Measurements from ENCODE around the gene CAPN13. TPM values are rescaled to one million over a fixed set of nuclear protein-coding genes. Genes with fewer than 3 reads are reported as not detected.

Gene CAPN13
- total RNA-seq, 1 donor from 2014 or later = not detected

DNA sequence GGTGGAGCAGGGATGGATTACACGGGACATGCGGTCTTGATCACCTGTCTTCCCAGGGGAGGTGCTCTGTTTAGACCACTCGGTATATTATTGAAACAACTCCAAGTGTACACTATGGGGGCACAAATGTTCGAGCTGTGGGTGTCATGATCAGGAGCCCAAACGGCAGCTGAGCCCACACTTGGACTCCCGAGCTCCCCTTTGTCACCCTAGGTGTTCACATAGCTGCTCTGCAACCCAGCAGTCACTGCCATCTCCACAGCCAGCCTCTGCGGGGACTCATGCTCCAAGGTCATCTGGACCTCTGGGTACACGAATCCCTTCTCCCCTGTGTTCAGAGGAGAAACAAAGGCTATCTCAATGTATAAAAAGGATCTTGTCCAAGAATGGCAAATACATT, 46.0 kb downstream of the CAPN13 start:
- Histone ChIP-seq H3K36me3 (no peaks in the 10 kb centered on the region), H3K27ac (no peak overlapping the region), H3K9me3 (no peaks in the 10 kb centered on the region), H3K27me3 (no peaks in the 10 kb centered on the region), H3K4me3 (no peak overlapping the region), H3K4me1 (no peaks in the 10 kb centered on the region)
- intact Hi-C loops (cut with DNase I) = no loop called here
- DNase-seq (ENCODE audit: low spot score in 2 of 2) = peak in 1 of 2 donors; percentile 16
- TF ChIP-seq, protein P1, sequence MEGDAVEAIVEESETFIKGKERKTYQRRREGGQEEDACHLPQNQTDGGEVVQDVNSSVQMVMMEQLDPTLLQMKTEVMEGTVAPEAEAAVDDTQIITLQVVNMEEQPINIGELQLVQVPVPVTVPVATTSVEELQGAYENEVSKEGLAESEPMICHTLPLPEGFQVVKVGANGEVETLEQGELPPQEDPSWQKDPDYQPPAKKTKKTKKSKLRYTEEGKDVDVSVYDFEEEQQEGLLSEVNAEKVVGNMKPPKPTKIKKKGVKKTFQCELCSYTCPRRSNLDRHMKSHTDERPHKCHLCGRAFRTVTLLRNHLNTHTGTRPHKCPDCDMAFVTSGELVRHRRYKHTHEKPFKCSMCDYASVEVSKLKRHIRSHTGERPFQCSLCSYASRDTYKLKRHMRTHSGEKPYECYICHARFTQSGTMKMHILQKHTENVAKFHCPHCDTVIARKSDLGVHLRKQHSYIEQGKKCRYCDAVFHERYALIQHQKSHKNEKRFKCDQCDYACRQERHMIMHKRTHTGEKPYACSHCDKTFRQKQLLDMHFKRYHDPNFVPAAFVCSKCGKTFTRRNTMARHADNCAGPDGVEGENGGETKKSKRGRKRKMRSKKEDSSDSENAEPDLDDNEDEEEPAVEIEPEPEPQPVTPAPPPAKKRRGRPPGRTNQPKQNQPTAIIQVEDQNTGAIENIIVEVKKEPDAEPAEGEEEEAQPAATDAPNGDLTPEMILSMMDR (IDR thresholded peaks at IDR 0.05) = no peak

DNA sequence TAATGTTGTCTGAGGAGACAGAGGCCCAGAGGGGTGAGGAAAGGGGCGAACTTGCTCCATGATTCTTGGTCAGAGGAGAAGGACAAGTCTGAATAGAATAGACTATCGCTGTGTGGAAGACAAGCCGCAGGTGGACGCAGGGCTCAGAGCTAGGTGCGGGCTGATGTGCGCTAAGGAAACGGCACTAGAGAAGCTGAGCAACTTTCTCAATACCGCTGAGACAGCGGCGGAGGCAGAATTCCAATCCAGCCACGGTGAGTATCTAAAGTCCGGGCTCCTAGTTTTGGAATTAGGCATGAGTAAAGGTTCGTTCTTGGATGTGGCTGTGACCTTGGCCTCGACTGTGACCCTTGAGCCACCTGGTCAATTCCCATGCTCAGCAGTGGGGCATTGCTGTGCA, 47.8 kb downstream of the CAPN13 start:
- TF ChIP-seq, protein P1 (IDR thresholded peaks at IDR 0.05) = no peak
- Histone ChIP-seq H3K36me3 (no peaks in the 10 kb centered on the region), H3K4me1 (no peaks in the 10 kb centered on the region), H3K27me3 (no peaks in the 10 kb centered on the region), H3K4me3 (no peak overlapping the region), H3K27ac (no peak overlapping the region), H3K9me3 (no peaks in the 10 kb centered on the region)
- DNase-seq (ENCODE audit: low spot score in 2 of 2) = peak in 1 of 2 donors; percentile 38
- intact Hi-C loops (cut with DNase I) = no loop called here

GRCh38 chr2:30758191-30758651, 49.0 kb downstream of the CAPN13 start:
- TF ChIP-seq, protein P1 (IDR thresholded peaks at IDR 0.05) = no peak

GRCh38 chr2:30757749-30758148, 49.5 kb downstream of the CAPN13 start:
- DNase-seq (ENCODE audit: low spot score in 2 of 2) = no peak
- intact Hi-C loops (cut with DNase I) = no loop called here
- no peaks in the 10 kb centered on the region for H3K27me3 ChIP-seq

More at GRCh38 chr2:30758191-30758651, 49.0 kb downstream of the CAPN13 start:
- Histone ChIP-seq H3K4me3 (no peak overlapping the region), H3K4me1 (no peaks in the 10 kb centered on the region), H3K9me3 (no peaks in the 10 kb centered on the region), H3K36me3 (no peaks in the 10 kb centered on the region), H3K27ac (no peak overlapping the region), H3K27me3 (no peaks in the 10 kb centered on the region)
- intact Hi-C loops (cut with DNase I) = no loop called here
- no peak for DNase-seq (ENCODE audit: low spot score in 2 of 2)

GRCh38 chr2:30756971-30757370, 50.3 kb downstream of the CAPN13 start:
- no peaks in the 10 kb centered on the region for H3K27me3 ChIP-seq

More at GRCh38 chr2:30757749-30758148, 49.5 kb downstream of the CAPN13 start:
- H3K36me3 ChIP-seq = no peaks in the 10 kb centered on the region
- TF ChIP-seq, protein P1 (IDR thresholded peaks at IDR 0.05) = no peak
- H3K4me3 ChIP-seq = no peak overlapping the region
- H3K27ac ChIP-seq = no peak overlapping the region
- H3K9me3 ChIP-seq = no peaks in the 10 kb centered on the region
- H3K4me1 ChIP-seq = no peaks in the 10 kb centered on the region

More at GRCh38 chr2:30756971-30757370, 50.3 kb downstream of the CAPN13 start:
- H3K4me1 ChIP-seq = no peaks in the 10 kb centered on the region
- H3K36me3 ChIP-seq = no peaks in the 10 kb centered on the region
- no peaks in the 10 kb centered on the region for H3K9me3 ChIP-seq
- no peak overlapping the region for H3K4me3 ChIP-seq
- TF ChIP-seq, protein P1 (IDR thresholded peaks at IDR 0.05) = no peak
- DNase-seq (ENCODE audit: low spot score in 2 of 2) = no peak
- H3K27ac ChIP-seq = no peak overlapping the region
- intact Hi-C loops (cut with DNase I) = no loop called here
